Endothelial cell of umbilical vein (primary cell): ENCODE measurements around the gene ALK.

Source experiments
- FOS ChIP-seq: IDR thresholded peaks from 2 replicates; pipeline ENCODE4 v1.6.1; 2011; ENCODE audit warnings: mild to moderate bottlenecking, low read length, moderate library complexity, borderline replicate concordance; ENCODE audit not compliant: insufficient read depth
- TF ChIP-seq, protein P1 (sequence below), 2 donors: IDR thresholded peaks; 1 replicate in 1 of 2; 2 replicates in 1 of 2; pipeline ENCODE4 v1.5.1; 2011; ENCODE audit warnings: low read length in 2 of 2, mild to moderate bottlenecking in 2 of 2, moderate library complexity in 2 of 2, control low read depth in 1 of 2, inconsistent platforms in 1 of 2, low read depth in 1 of 2; ENCODE audit not compliant: insufficient read depth in 1 of 2; ENCODE audit errors: extremely low read depth in 1 of 2

DNA sequence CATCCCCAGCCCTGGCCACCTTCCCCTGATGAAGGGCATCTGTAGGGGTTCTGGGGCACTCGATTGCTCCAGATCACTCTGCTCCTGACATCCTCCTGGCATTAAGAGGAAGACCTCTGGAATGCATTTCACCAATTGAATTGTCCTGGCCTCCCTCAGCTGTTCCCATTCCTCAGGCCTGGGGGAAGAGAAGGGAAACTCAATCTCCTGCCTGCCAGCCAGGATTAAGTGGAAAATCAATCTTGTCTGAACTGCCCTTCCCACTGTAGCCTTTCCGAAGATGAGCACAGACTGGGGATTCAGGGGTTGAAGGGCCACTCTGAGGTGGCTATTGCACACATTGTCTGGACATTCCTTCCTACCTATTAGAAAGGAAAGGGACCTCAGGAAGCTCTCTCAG, 99.8 kb downstream of the ALK start:
- TF ChIP-seq, protein P1, sequence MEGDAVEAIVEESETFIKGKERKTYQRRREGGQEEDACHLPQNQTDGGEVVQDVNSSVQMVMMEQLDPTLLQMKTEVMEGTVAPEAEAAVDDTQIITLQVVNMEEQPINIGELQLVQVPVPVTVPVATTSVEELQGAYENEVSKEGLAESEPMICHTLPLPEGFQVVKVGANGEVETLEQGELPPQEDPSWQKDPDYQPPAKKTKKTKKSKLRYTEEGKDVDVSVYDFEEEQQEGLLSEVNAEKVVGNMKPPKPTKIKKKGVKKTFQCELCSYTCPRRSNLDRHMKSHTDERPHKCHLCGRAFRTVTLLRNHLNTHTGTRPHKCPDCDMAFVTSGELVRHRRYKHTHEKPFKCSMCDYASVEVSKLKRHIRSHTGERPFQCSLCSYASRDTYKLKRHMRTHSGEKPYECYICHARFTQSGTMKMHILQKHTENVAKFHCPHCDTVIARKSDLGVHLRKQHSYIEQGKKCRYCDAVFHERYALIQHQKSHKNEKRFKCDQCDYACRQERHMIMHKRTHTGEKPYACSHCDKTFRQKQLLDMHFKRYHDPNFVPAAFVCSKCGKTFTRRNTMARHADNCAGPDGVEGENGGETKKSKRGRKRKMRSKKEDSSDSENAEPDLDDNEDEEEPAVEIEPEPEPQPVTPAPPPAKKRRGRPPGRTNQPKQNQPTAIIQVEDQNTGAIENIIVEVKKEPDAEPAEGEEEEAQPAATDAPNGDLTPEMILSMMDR (IDR thresholded peaks at IDR 0.05; ENCODE audit: extremely low read depth in 1 of 2, insufficient read depth in 1 of 2, low read depth in 1 of 2, low read length in 2 of 2) = no peak
- no peak for TF ChIP-seq FOS
